Right lobe of liver (tissue), 4 donors: ENCODE data around the gene DMAC2L.

Source experiments
- CTCF ChIP-seq, 4 donors: fragments of 200-600 bp in 3 of 4; fragments of 450-650 bp in 1 of 4; IDR thresholded peaks; one replicate each; pipeline versions ENCODE4 v1.5.1 to v1.8.0; 2016 to 2022; ENCODE audit warnings: antibody characterized with exemption in 4 of 4, mild to moderate bottlenecking in 2 of 4
- POLR2A ChIP-seq: fragments of 450-650 bp; IDR thresholded peaks from one replicate; pipeline ENCODE4 v1.6.1; 2017; ENCODE audit warnings: antibody characterized with exemption, mild to moderate bottlenecking
- donor health status: DM: no; HTN: no; CAD: no.
- donor health status: DM: no; HTN: no; CAD: no.
- donor health status: DM: no; HTN: yes; CAD: no.

GRCh38 chr14:50335389-50335788, 23.3 kb downstream of the DMAC2L start:
- TF ChIP-seq CTCF (IDR thresholded peaks at IDR 0.05) (no peak), POLR2A (no peak)
